RWPE2 (cell line): ENCODE data around the gene STAC2.

Source experiments
- ATAC-seq: fragments of 200-7000 bp; cut with Tn5 transposase; 3 replicates; pipeline ENCODE4 v1.9.1; 2021; ENCODE audit warnings: low read depth
- DNase-seq: peaks from one replicate; pipeline ENCODE4 v3.0.0-alpha.2; 2020; ENCODE audit warnings: low spot score
- H3K27ac ChIP-seq: fragments of 450-650 bp; 2 replicates; pipeline ENCODE4 v1.5.1; 2017; ENCODE audit warnings: mild to moderate bottlenecking; ENCODE audit not compliant: poor library complexity, severe bottlenecking
- H3K27me3 ChIP-seq: fragments of 250-450 bp; sonication (Bioruptor Pico); 2 replicates; pipeline ENCODE4 v1.5.1; 2021; ENCODE audit warnings: mild to moderate bottlenecking, moderate library complexity; ENCODE audit not compliant: insufficient read depth, poor library complexity, severe bottlenecking
- H3K36me3 ChIP-seq: fragments of 250-450 bp; sonication (Bioruptor Pico); 2 replicates; pipeline ENCODE4 v1.5.1; 2020; ENCODE audit warnings: low read depth, mild to moderate bottlenecking, moderate library complexity
- H3K4me1 ChIP-seq: fragments of 250-450 bp; sonication (Bioruptor Pico); 2 replicates; pipeline ENCODE4 v1.5.1; 2021; ENCODE audit warnings: mild to moderate bottlenecking, moderate library complexity; ENCODE audit not compliant: insufficient read depth, poor library complexity, severe bottlenecking
- H3K4me3 ChIP-seq: fragments of 250-450 bp; sonication (Bioruptor Pico); 2 replicates; pipeline ENCODE4 v1.5.1; 2021; ENCODE audit warnings: mild to moderate bottlenecking, moderate library complexity; ENCODE audit not compliant: severe bottlenecking
- H3K9me3 ChIP-seq: fragments of 250-450 bp; sonication (Bioruptor Pico); 2 replicates; pipeline ENCODE4 v1.5.1; 2021; ENCODE audit warnings: mild to moderate bottlenecking, moderate library complexity; ENCODE audit not compliant: severe bottlenecking
- CTCF ChIP-seq: fragments of 450-650 bp; IDR thresholded peaks from one replicate; pipeline ENCODE4 v1.5.1; 2017; ENCODE audit warnings: mild to moderate bottlenecking, moderate library complexity; ENCODE audit not compliant: poor library complexity, severe bottlenecking

Gene STAC2

GRCh38 chr17:39183045-39183444 lies 42.7 kb downstream of the STAC2 start:
- peaks cover 56% of the 10 kb centered on the region for H3K36me3 ChIP-seq
- H3K27ac ChIP-seq = no peak overlapping the region
- no peak for ATAC-seq
- H3K4me1 ChIP-seq = peaks cover 7% of the 10 kb centered on the region
- H3K4me3 ChIP-seq = no peak overlapping the region
- no peaks in the 10 kb centered on the region for H3K27me3 ChIP-seq
- DNase-seq = no peak
- no peaks in the 10 kb centered on the region for H3K9me3 ChIP-seq
- TF ChIP-seq CTCF = no peak

DNA sequence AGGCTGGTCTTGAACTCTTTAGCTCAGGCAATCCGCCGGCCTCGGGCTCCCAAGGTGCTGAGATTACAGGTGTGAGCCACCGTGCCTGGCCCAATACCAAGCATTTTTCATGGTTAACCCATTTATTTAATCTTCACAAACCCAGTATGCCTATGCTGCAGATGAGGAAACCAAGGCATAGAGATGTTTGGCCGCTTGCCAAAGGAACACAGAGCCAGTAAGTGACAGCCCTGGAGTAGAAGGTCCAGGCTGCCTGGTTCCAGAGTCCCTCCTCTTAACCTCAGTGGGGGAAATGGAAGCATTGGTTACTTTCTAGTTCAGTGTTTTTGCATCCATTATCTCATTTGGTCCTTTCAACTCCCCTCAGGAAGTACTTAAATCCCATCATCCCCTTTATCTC lies 44.4 kb downstream of the STAC2 start:
- no peak for TF ChIP-seq CTCF
- Histone ChIP-seq H3K9me3 (no peaks in the 10 kb centered on the region), H3K4me3 (no peak overlapping the region), H3K36me3 (peaks cover 52% of the 10 kb centered on the region), H3K27me3 (no peaks in the 10 kb centered on the region), H3K4me1 (peaks cover 7% of the 10 kb centered on the region), H3K27ac (no peak overlapping the region)
- ATAC-seq (no peak), DNase-seq (no peak)

DNA sequence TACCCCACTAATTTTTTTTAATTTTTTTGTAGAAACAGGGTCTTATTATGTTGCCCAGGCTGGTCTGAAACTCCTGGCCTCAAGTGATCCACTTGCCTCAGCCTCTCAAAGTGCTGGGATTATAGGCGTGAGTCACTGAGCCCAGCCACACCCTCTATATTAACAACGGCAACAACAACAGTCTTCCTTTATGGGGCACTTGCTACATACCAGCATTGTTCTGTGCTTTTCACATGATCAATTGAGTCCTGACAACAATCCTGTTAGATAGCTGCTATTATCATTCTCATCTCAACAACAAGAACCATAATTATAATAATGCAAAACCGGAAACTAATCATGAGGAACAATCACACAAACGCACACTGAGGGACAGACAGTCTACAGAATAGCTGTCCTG lies 47.2 kb downstream of the STAC2 start:
- no peak overlapping the region for H3K27ac ChIP-seq
- H3K4me3 ChIP-seq = no peak overlapping the region
- no peaks in the 10 kb centered on the region for H3K27me3 ChIP-seq
- H3K4me1 ChIP-seq = peaks cover 7% of the 10 kb centered on the region
- DNase-seq (no peak), ATAC-seq (peak; percentile 81)
- TF ChIP-seq CTCF = no peak
- no peaks in the 10 kb centered on the region for H3K9me3 ChIP-seq
- H3K36me3 ChIP-seq = peaks cover 45% of the 10 kb centered on the region

GRCh38 chr17:39177256-39177655 lies 48.5 kb downstream of the STAC2 start:
- DNase-seq = no peak
- peaks cover 34% of the 10 kb centered on the region for H3K36me3 ChIP-seq
- no peak for ATAC-seq

More at GRCh38 chr17:39177256-39177655, 48.5 kb downstream of the STAC2 start:
- H3K27me3 ChIP-seq = no peaks in the 10 kb centered on the region
- no peak overlapping the region for H3K27ac ChIP-seq
- no peak for TF ChIP-seq CTCF
- H3K4me3 ChIP-seq = no peak overlapping the region
- H3K4me1 ChIP-seq = peaks cover 7% of the 10 kb centered on the region
- H3K9me3 ChIP-seq = no peaks in the 10 kb centered on the region
